HepG2 (cell line): ENCODE results near the gene OSBPL5. TPM values are rescaled to one million over a fixed set of nuclear protein-coding genes. Genes with fewer than 3 reads are reported as not detected.

ENCODE experiments used
- ATAC-seq: fragments of 200-7000 bp; cut with Tn5 transposase; 3 replicates; pipeline ENCODE4 v1.9.1; 2020; ENCODE audit warnings: mild to moderate bottlenecking, moderate library complexity
- BruUV-seq: library from RNA; stranded (reverse); fragments of 400-500 nt; replicated peaks from 2 replicates; lab custom pipeline; 2021; lab: Mats Ljungman, UMichigan
- CTCF ChIA-PET: fragments of 300-600 bp; formaldehyde crosslinking; extraction: SDS; loops from one replicate; lab custom pipeline; 2021; ENCODE audit warnings: low total read pairs, inconsistent platforms, low intra/inter-chr PET ratio; lab: Yijun Ruan, JAX
- POLR2A ChIA-PET: fragments of 350-600 bp; sonication (Branson Sonifier 250); formaldehyde crosslinking; loops from one replicate; lab custom pipeline; 2020; ENCODE audit warnings: antibody characterized with exemption, inconsistent platforms; lab: Yijun Ruan, JAX
- DNase-seq: peaks from one replicate; pipeline ENCODE4 v3.0.0-alpha.2; 2015; ENCODE audit warnings: low spot score
- FAIRE-seq: peaks from 3 replicates; lab custom pipeline; 2011; peaks lifted over from hg19 to GRCh38; lab: Jason Lieb, UNC
- H2AFZ ChIP-seq: one replicate; pipeline ENCODE4 v1.6.1; 2011; ENCODE audit warnings: low read length, inconsistent platforms
- H3K27ac ChIP-seq: fragments of 300-600 bp; 3 replicates; pipeline ENCODE4 v1.8.0; 2011; ENCODE audit warnings: mixed run types, mild to moderate bottlenecking, mixed read lengths, low read length, inconsistent platforms; ENCODE audit not compliant: insufficient read depth; ENCODE audit errors: extremely low read length
- H3K27me3 ChIP-seq, 2 experiments: fragments of 200-600 bp in 1 of 2; 2 replicates in 1 of 2; 3 replicates in 1 of 2; pipeline versions ENCODE4 v1.6.0 to v1.8.0; 2011; ENCODE audit warnings: low read length in 2 of 2, mild to moderate bottlenecking in 2 of 2, moderate library complexity in 2 of 2, inconsistent platforms in 1 of 2; ENCODE audit not compliant: insufficient read depth in 2 of 2, control insufficient read depth in 1 of 2
- H3K36me3 ChIP-seq, 2 experiments: fragments of 200-600 bp in 1 of 2; replicated peaks in 1 of 2; 2 replicates in 1 of 2; 3 replicates in 1 of 2; pipeline versions ENCODE4 v1.5.1 to v1.8.0; 2011; ENCODE audit warnings: low read length in 2 of 2, inconsistent platforms in 1 of 2; ENCODE audit not compliant: insufficient read depth in 2 of 2, control insufficient read depth in 1 of 2
- H3K4me1 ChIP-seq: 2 replicates; pipeline ENCODE4 v1.5.1; 2012; ENCODE audit warnings: low read length, inconsistent platforms; ENCODE audit not compliant: insufficient read depth
- H3K4me2 ChIP-seq: 2 replicates; pipeline ENCODE4 v1.6.0; 2011; ENCODE audit warnings: low read depth, low read length, inconsistent platforms
- H3K4me3 ChIP-seq, 3 experiments: fragments of 200-600 bp in 1 of 3; sonication (generic), shearing (Covaris generic) in 1 of 3; replicated peaks in 1 of 3; 2 replicates each; pipeline ENCODE4 v1.5.1; 2011 to 2016; ENCODE audit warnings: low read length in 3 of 3, inconsistent platforms in 2 of 3, low read depth in 2 of 3, mild to moderate bottlenecking in 2 of 3, control low read depth in 1 of 3, mixed read lengths in 1 of 3; ENCODE audit not compliant: insufficient read depth in 1 of 3
- H3K79me2 ChIP-seq: one replicate; pipeline ENCODE4 v1.6.1; 2011; ENCODE audit warnings: low read length, inconsistent platforms; ENCODE audit not compliant: insufficient read depth
- H3K9ac ChIP-seq: 2 replicates; pipeline ENCODE4 v1.6.0; 2011; ENCODE audit warnings: mild to moderate bottlenecking, low read depth, low read length, inconsistent platforms; ENCODE audit not compliant: insufficient read depth
- H3K9me3 ChIP-seq: 2 replicates; pipeline ENCODE4 v1.5.1; 2012; ENCODE audit warnings: mild to moderate bottlenecking, low read length
- H4K20me1 ChIP-seq: 2 replicates; pipeline ENCODE4 v1.6.0; 2011; ENCODE audit warnings: inconsistent platforms, mild to moderate bottlenecking, low read length, moderate library complexity; ENCODE audit not compliant: insufficient read depth
- DR1 ChIP-seq: sonication (generic); formaldehyde crosslinking; IDR thresholded peaks from 2 replicates; pipeline ENCODE4 v1.8.0; 2021; ENCODE audit warnings: mild to moderate bottlenecking, missing genetic modification reagents, inconsistent platforms
- FOXK1 ChIP-seq: sonication (generic); formaldehyde crosslinking; IDR thresholded peaks from 2 replicates; pipeline ENCODE4 v1.4.0; 2020; ENCODE audit warnings: low read depth, missing genetic modification reagents, borderline replicate concordance
- IKZF4 ChIP-seq: sonication (generic); formaldehyde crosslinking; IDR thresholded peaks from 2 replicates; pipeline ENCODE4 v1.5.1; 2020; ENCODE audit warnings: borderline replicate concordance, mild to moderate bottlenecking, low read depth, missing genetic modification reagents; ENCODE audit errors: not compliant biosample characterization
- MAFK ChIP-seq, 2 experiments: IDR thresholded peaks in 1 of 2; conservative IDR thresholded peaks in 1 of 2; 2 replicates each; pipeline ENCODE4 v1.6.1; 2011; ENCODE audit warnings: improper control_type of control experiment in 2 of 2, low read length in 2 of 2
- MBNL3 ChIP-seq: fragments of 250-450 bp; sonication (Bioruptor Pico); conservative IDR thresholded peaks from 2 replicates; pipeline ENCODE4 v1.8.0; 2022; ENCODE audit warnings: mild to moderate bottlenecking, inconsistent platforms
- RFX3 ChIP-seq: IDR thresholded peaks from 2 replicates; pipeline ENCODE4 v1.6.1; 2016; ENCODE audit warnings: missing biosample characterization, missing genetic modification reagents
- STAT5B ChIP-seq: sonication (generic); formaldehyde crosslinking; IDR thresholded peaks from 2 replicates; pipeline ENCODE4 v1.4.0; 2020; ENCODE audit warnings: missing genetic modification reagents
- ZBTB20 ChIP-seq: sonication (generic); formaldehyde crosslinking; IDR thresholded peaks from 2 replicates; pipeline ENCODE4 v1.8.1; 2023; ENCODE audit warnings: missing genetic modification reagents, low read depth, mild to moderate bottlenecking, borderline replicate concordance
- ZBTB38 ChIP-seq: sonication (generic); formaldehyde crosslinking; IDR thresholded peaks from 2 replicates; pipeline ENCODE4 v1.5.1; 2020; ENCODE audit warnings: mild to moderate bottlenecking, missing genetic modification reagents
- ZNF234 ChIP-seq: sonication (generic); formaldehyde crosslinking; conservative IDR thresholded peaks from 2 replicates; pipeline ENCODE4 v1.5.1; 2020; ENCODE audit warnings: mild to moderate bottlenecking, missing genetic modification reagents
- ZNF30 ChIP-seq: sonication (generic); formaldehyde crosslinking; IDR thresholded peaks from 2 replicates; pipeline ENCODE4 v1.5.0; 2020; ENCODE audit warnings: mild to moderate bottlenecking, missing genetic modification reagents
- ZNF496 ChIP-seq: sonication (generic); formaldehyde crosslinking; IDR thresholded peaks from 2 replicates; pipeline ENCODE4 v1.8.1; 2023; ENCODE audit warnings: mild to moderate bottlenecking, moderate library complexity, missing genetic modification reagents; ENCODE audit not compliant: insufficient replicate concordance
- WGBS: methylation state at CpG from one replicate; pipeline ENCODE4 v1.1.6; 2017; ENCODE audit warnings: low lambda C conversion rate; 5-methylcytosine and 5-hydroxymethylcytosine counted together
- in situ Hi-C: cut with HindIII; loops from 2 replicates; pipeline ENCODE4 v1.10.0; 2017; ENCODE audit warnings: low pct_unique_long_range_greater_than_20kb; ENCODE audit not compliant: extremely low pct_ligation_motif_present
- intact Hi-C: fragments of 100-400 bp; cut with micrococcal nuclease; formaldehyde crosslinking; loops from one replicate; pipeline ENCODE4 v1.10.0; 2022; ENCODE audit not compliant: unreplicated experiment
- polyA plus RNA-seq, 8 experiments: library from polyadenylated mRNA; depleted of rRNA in 3 of 8; stranded (reverse) in 7 of 8; unstranded in 1 of 8; fragments of >200 nt; fragmentation: Illumina TruSeq in 4 of 8; extraction: Trizol in 4 of 8; gene quantifications; 2 replicates each; pipeline versions ENCODE4 v1.2.1 to v1.2.3, GENCODE V29; 2011 to 2016; ENCODE audit warnings: low read depth in 4 of 8, missing spikeins in 1 of 8, mixed read lengths in 1 of 8; ENCODE audit not compliant: insufficient read depth in 1 of 8
- total RNA-seq, 5 experiments: library from RNA; depleted of rRNA; stranded (reverse); fragments of >200 nt; fragmentation: Illumina TruSeq; extraction: Trizol; gene quantifications; 2 replicates each; pipeline ENCODE4 v1.2.3, GENCODE V29; 2016; ENCODE audit warnings: low read depth in 1 of 5
- TF ChIP-seq, protein P1 (sequence below): sonication (generic); formaldehyde crosslinking; IDR thresholded peaks from 2 replicates; pipeline ENCODE4 v1.5.0; 2020; ENCODE audit warnings: missing genetic modification reagents, mild to moderate bottlenecking, borderline replicate concordance
- TF ChIP-seq, protein P2 (sequence below): sonication (generic); formaldehyde crosslinking; IDR thresholded peaks from 2 replicates; pipeline ENCODE4 v1.9.0; 2021; ENCODE audit warnings: mild to moderate bottlenecking, missing genetic modification reagents

Gene OSBPL5
- total and polyA plus RNA-seq, 2 of the 13 experiments (the other 11 are each of a cell fraction or from before 2014, with no cell fraction given) = not detected

DNA sequence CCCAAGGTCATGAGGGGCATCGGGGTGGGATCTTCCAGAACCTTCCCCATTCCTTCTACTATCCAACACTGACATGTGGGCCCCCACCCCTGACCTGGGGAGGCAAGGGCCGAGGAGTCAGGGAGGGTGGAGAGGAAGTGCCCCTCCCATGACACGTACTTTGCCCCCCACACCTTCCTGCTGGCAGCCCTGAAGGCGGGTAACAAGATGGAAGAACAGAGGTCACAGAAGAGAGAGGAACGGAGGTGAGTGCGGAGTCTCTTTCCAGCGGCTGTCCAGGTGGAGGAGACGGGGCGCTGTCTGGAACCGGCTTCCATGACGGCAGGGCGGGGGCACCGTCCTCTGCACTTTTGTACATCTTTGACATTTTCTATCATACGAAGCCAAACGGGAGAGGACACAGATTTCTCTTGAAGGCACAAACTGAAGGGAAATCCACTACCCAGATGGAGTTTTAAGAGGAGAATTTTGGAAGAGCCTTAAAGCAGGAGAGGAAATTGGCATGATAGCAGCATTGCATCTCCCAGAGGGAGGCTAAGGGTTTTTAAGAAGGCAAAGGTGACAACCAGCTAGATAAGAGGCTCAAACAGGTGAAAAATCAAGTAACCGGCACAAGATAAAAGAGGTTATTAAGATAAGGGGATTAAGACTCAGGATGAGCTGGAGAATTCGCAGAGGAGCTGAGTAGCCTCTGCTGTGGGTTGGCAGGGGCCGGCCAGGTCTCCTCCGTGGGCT, 16.7 kb downstream of the OSBPL5 start:
- H3K9me3 ChIP-seq = no peaks in the 10 kb centered on the region
- WGBS = 43% methylated on average over 19 of the region's 19 CpGs
- no peaks in the 10 kb centered on the region for H3K4me1 ChIP-seq
- intact Hi-C loops = no loop called here
- no TSS peak for BruUV-seq
- in situ Hi-C loops = no loop called here
- ATAC-seq (no peak), FAIRE-seq (no peak), DNase-seq (no peak)
- H3K36me3 ChIP-seq = no peaks in the 10 kb centered on the region
- ChIA-PET POLR2A (no interaction called here), CTCF (no interaction called here)
- no peak overlapping the region for H2AFZ ChIP-seq
- no peaks in the 10 kb centered on the region for H4K20me1 ChIP-seq
- H3K27me3 ChIP-seq = peaks cover 26 to 80% of the 10 kb centered on the region in 2 experiments
- H3K79me2 ChIP-seq = no peaks in the 10 kb centered on the region
- H3K27ac ChIP-seq = no peak overlapping the region
- H3K4me2 ChIP-seq = no peak overlapping the region
- H3K4me3 ChIP-seq = no peak overlapping the region
- no peak overlapping the region for H3K9ac ChIP-seq
- no peak for TF ChIP-seq ZNF30 (CRISPR knock-in tag)
- no peak for TF ChIP-seq FOXK1 (CRISPR knock-in tag)
- no peak for TF ChIP-seq MBNL3 (CRISPR knock-in tag)
- no peak for TF ChIP-seq MAFK (conservative IDR thresholded peaks at IDR 0.05 in 1 of 2, IDR thresholded peaks at IDR 0.05 in 1 of 2; ENCODE audit: low read length in 2 of 2)
- TF ChIP-seq ZNF496 (CRISPR knock-in tag) = no peak
- no peak for TF ChIP-seq STAT5B (CRISPR knock-in tag)
- no peak for TF ChIP-seq DR1 (CRISPR knock-in tag)
- TF ChIP-seq ZBTB38 (CRISPR knock-in tag) = no peak
- TF ChIP-seq ZBTB20 (CRISPR knock-in tag) = no peak
- TF ChIP-seq IKZF4 (CRISPR knock-in tag) = no peak
- TF ChIP-seq, protein P1, sequence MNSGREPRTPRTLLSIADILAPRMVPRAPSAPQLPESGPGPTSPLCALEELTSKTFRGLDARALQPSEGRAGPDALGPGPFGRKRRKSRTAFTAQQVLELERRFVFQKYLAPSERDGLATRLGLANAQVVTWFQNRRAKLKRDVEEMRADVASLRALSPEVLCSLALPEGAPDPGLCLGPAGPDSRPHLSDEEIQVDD = no peak
- TF ChIP-seq, protein P2, sequence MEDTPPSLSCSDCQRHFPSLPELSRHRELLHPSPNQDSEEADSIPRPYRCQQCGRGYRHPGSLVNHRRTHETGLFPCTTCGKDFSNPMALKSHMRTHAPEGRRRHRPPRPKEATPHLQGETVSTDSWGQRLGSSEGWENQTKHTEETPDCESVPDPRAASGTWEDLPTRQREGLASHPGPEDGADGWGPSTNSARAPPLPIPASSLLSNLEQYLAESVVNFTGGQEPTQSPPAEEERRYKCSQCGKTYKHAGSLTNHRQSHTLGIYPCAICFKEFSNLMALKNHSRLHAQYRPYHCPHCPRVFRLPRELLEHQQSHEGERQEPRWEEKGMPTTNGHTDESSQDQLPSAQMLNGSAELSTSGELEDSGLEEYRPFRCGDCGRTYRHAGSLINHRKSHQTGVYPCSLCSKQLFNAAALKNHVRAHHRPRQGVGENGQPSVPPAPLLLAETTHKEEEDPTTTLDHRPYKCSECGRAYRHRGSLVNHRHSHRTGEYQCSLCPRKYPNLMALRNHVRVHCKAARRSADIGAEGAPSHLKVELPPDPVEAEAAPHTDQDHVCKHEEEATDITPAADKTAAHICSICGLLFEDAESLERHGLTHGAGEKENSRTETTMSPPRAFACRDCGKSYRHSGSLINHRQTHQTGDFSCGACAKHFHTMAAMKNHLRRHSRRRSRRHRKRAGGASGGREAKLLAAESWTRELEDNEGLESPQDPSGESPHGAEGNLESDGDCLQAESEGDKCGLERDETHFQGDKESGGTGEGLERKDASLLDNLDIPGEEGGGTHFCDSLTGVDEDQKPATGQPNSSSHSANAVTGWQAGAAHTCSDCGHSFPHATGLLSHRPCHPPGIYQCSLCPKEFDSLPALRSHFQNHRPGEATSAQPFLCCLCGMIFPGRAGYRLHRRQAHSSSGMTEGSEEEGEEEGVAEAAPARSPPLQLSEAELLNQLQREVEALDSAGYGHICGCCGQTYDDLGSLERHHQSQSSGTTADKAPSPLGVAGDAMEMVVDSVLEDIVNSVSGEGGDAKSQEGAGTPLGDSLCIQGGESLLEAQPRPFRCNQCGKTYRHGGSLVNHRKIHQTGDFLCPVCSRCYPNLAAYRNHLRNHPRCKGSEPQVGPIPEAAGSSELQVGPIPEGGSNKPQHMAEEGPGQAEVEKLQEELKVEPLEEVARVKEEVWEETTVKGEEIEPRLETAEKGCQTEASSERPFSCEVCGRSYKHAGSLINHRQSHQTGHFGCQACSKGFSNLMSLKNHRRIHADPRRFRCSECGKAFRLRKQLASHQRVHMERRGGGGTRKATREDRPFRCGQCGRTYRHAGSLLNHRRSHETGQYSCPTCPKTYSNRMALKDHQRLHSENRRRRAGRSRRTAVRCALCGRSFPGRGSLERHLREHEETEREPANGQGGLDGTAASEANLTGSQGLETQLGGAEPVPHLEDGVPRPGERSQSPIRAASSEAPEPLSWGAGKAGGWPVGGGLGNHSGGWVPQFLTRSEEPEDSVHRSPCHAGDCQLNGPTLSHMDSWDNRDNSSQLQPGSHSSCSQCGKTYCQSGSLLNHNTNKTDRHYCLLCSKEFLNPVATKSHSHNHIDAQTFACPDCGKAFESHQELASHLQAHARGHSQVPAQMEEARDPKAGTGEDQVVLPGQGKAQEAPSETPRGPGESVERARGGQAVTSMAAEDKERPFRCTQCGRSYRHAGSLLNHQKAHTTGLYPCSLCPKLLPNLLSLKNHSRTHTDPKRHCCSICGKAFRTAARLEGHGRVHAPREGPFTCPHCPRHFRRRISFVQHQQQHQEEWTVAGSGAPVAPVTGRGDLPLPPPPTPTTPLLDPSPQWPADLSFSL (CRISPR knock-in tag) = no peak
- no peak for TF ChIP-seq RFX3 (CRISPR knock-in tag)
- TF ChIP-seq ZNF234 (CRISPR knock-in tag) = no peak
